ENCODE results near the gene ZNF33B.

DNA sequence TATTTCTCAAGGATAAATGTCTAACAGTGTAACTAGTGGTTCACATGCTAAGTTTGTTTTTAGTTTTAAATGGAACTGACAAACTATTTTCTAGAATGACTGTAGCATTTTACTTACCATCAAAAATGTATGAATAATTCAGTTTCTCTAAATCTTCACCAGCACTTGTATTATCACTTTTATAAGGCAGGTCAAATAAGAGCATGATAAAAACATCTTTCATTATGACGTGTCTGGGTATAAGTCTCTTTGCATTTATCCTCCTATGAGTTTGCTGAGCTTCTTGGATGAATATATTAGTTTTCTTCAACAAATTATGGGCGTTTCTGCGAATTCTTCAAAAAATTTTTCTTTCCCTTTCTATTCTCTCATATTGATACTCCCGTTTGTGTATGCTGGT is 19.9 kb downstream of the ZNF33B start:
- TF ChIP-seq, protein P1, sequence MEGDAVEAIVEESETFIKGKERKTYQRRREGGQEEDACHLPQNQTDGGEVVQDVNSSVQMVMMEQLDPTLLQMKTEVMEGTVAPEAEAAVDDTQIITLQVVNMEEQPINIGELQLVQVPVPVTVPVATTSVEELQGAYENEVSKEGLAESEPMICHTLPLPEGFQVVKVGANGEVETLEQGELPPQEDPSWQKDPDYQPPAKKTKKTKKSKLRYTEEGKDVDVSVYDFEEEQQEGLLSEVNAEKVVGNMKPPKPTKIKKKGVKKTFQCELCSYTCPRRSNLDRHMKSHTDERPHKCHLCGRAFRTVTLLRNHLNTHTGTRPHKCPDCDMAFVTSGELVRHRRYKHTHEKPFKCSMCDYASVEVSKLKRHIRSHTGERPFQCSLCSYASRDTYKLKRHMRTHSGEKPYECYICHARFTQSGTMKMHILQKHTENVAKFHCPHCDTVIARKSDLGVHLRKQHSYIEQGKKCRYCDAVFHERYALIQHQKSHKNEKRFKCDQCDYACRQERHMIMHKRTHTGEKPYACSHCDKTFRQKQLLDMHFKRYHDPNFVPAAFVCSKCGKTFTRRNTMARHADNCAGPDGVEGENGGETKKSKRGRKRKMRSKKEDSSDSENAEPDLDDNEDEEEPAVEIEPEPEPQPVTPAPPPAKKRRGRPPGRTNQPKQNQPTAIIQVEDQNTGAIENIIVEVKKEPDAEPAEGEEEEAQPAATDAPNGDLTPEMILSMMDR (conservative IDR thresholded peaks at IDR 0.05; ENCODE audit: low read length): no peak
- TF ChIP-seq EZH2phosphoT487 (IDR thresholded peaks at IDR 0.05; ENCODE audit: borderline replicate concordance, low read depth, low read length): no peak

Data from OCI-LY7 (cell line).